Spleen (tissue), 11 donors: ENCODE data around the gene ALDH1A3. TPM values are rescaled to one million over a fixed set of nuclear protein-coding genes. Genes with fewer than 3 reads are reported as not detected.

Experiments used
- DNase-seq: peaks from one replicate; pipeline ENCODE4 v3.0.0-alpha.2; 2020
- H3K27ac ChIP-seq, 8 donors: fragments of 200-600 bp; sonication (generic) in 7 of 8; 1 replicate in 4 of 8; 2 replicates in 4 of 8; pipeline versions ENCODE4 v1.5.0 to v1.8.0; 2016 to 2021; ENCODE audit warnings: inconsistent platforms in 4 of 8, mild to moderate bottlenecking in 4 of 8, moderate library complexity in 1 of 8
- H3K27me3 ChIP-seq, 7 donors: fragments of 200-600 bp; sonication (generic) in 6 of 7; replicated peaks in 1 of 7; 1 replicate in 4 of 7; 2 replicates in 3 of 7; pipeline versions ENCODE4 v1.5.0 to v1.8.0; 2016 to 2021; ENCODE audit warnings: inconsistent platforms in 3 of 7, mild to moderate bottlenecking in 1 of 7
- H3K36me3 ChIP-seq, 6 donors: fragments of 200-600 bp; sonication (generic) in 5 of 6; 1 replicate in 4 of 6; 2 replicates in 2 of 6; pipeline versions ENCODE4 v1.5.0 to v1.8.0; 2016 to 2021; ENCODE audit warnings: inconsistent platforms in 2 of 6
- H3K4me1 ChIP-seq, 6 donors: fragments of 200-600 bp; sonication (generic) in 5 of 6; 1 replicate in 3 of 6; 2 replicates in 3 of 6; pipeline versions ENCODE4 v1.5.0 to v1.8.0; 2016 to 2021; ENCODE audit warnings: inconsistent platforms in 3 of 6
- H3K4me3 ChIP-seq, 8 donors: fragments of 200-600 bp; sonication (generic) in 7 of 8; 1 replicate in 4 of 8; 2 replicates in 4 of 8; pipeline versions ENCODE4 v1.5.0 to v1.8.0; 2016 to 2021; ENCODE audit warnings: inconsistent platforms in 4 of 8, mild to moderate bottlenecking in 4 of 8, moderate library complexity in 2 of 8
- H3K9me3 ChIP-seq, 8 donors: fragments of 200-600 bp; sonication (generic) in 7 of 8; 1 replicate in 4 of 8; 2 replicates in 4 of 8; pipeline versions ENCODE4 v1.5.0 to v1.8.0; 2016 to 2021; ENCODE audit warnings: inconsistent platforms in 4 of 8
- POLR2A ChIP-seq, 3 donors: fragments of 450-650 bp; IDR thresholded peaks; one replicate each; pipeline ENCODE4 v1.5.1; 2017; ENCODE audit warnings: antibody characterized with exemption in 3 of 3, mild to moderate bottlenecking in 1 of 3
- POLR2AphosphoS5 ChIP-seq, 3 donors: sonication (generic); formaldehyde crosslinking; IDR thresholded peaks; one replicate each; pipeline ENCODE4 v1.5.1; 2017; ENCODE audit warnings: antibody characterized with exemption in 3 of 3
- WGBS, 5 donors: extraction: QIAGEN DNeasy Blood & Tissue Kit in 3 of 5; methylation state at CpG; one replicate each; pipeline versions ENCODE4 v1.1.5 to v1.1.7; 2013 to 2018; 5-methylcytosine and 5-hydroxymethylcytosine counted together
- intact Hi-C: fragments of 100-400 bp; cut with DNase I; formaldehyde crosslinking; loops from one replicate; pipeline ENCODE4 v1.15.0; 2023; ENCODE audit warnings: low total_unique reads
- polyA plus RNA-seq, 3 donors: library from polyadenylated mRNA; stranded (reverse); fragments of 200-250 nt; gene quantifications; one replicate each; pipeline ENCODE4 v1.2.1, GENCODE V29; 2013
- total RNA-seq, 7 donors: library from RNA; depleted of rRNA in 3 of 7; stranded (reverse); fragments of >200 nt in 3 of 7; fragmentation: NEBNext Ultra II Directional in 4 of 7; extraction: Animal tissue kit (Norgen Biotek cat#: 25700) in 4 of 7; gene quantifications; one replicate each; pipeline versions ENCODE4 v1.1.0 to v1.2.1, GENCODE V29; 2016 to 2021
- TF ChIP-seq, protein P1 (sequence below), 11 experiments: fragments of 200-600 bp in 7 of 11; fragments of 450-650 bp in 4 of 11; sonication (generic) in 4 of 11; IDR thresholded peaks in 8 of 11; conservative IDR thresholded peaks in 3 of 11; 1 replicate in 7 of 11; 2 replicates in 4 of 11; pipeline versions ENCODE4 v1.4.0 to v1.8.0; 2016 to 2021; ENCODE audit warnings: antibody characterized with exemption in 11 of 11, inconsistent platforms in 4 of 11, mild to moderate bottlenecking in 1 of 11
- donor health status: healthy with polysubstance abuse.
- donor health status: DM: no; HTN: no; CAD: no; lungs with moderate emphysema.
- donor health status: DM: no; HTN: no; CAD: no.
- donor health status: Bipolar disorder and iron deficiency.
- donor health status: healthy.
- donor health status: DM: no; HTN: no; CAD: no.
- donor health status: DM: yes; HTN: yes; CAD: no.

Gene ALDH1A3
- total and polyA plus RNA-seq, 10 donors: 0.94 to 22.3 (median 4.6) TPM

DNA sequence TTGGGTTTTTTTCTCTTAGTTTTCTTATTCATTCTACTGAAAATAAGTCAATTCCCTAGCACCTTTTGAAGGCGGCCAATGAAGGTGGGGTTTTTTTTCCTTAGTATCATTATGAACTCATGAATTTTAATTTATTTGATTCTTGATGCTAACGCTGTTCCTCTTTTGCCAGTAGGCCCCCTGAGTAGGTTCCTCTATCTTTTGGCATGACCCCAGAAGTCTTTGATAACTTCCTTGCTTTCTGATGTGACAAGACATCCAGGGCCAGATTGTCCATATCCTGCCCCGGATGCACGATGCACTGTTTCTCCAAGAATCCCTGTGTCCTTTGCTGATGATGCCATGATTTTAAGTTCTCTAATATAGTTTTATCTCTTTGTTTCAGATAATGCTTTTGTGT, 60.2 kb downstream of the ALDH1A3 start:
- intact Hi-C loops: no loop called here
- no peak for DNase-seq
- no peak overlapping the region for H3K4me3 ChIP-seq
- H3K4me1 ChIP-seq: peaks cover 7 to 64% (median 43%) of the 10 kb centered on the region in 6 donors
- 25 to 46% (median 30%) methylated on average over 4 of the region's 4 CpGs for WGBS, 5 donors
- TF ChIP-seq POLR2A (IDR thresholded peaks at IDR 0.05): no peak
- TF ChIP-seq, protein P1, sequence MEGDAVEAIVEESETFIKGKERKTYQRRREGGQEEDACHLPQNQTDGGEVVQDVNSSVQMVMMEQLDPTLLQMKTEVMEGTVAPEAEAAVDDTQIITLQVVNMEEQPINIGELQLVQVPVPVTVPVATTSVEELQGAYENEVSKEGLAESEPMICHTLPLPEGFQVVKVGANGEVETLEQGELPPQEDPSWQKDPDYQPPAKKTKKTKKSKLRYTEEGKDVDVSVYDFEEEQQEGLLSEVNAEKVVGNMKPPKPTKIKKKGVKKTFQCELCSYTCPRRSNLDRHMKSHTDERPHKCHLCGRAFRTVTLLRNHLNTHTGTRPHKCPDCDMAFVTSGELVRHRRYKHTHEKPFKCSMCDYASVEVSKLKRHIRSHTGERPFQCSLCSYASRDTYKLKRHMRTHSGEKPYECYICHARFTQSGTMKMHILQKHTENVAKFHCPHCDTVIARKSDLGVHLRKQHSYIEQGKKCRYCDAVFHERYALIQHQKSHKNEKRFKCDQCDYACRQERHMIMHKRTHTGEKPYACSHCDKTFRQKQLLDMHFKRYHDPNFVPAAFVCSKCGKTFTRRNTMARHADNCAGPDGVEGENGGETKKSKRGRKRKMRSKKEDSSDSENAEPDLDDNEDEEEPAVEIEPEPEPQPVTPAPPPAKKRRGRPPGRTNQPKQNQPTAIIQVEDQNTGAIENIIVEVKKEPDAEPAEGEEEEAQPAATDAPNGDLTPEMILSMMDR (IDR thresholded peaks at IDR 0.05 in 8 of 11, conservative IDR thresholded peaks at IDR 0.05 in 3 of 11): no peak
- TF ChIP-seq POLR2AphosphoS5 (IDR thresholded peaks at IDR 0.05): no peak
- H3K27ac ChIP-seq: peak overlapping the region in 3 of 8 donors; percentile 33 to 39 (median 37)
- H3K27me3 ChIP-seq: no peaks in the 10 kb centered on the region
- peaks cover 0 to 3% (median 0%) of the 10 kb centered on the region in 6 donors for H3K36me3 ChIP-seq
- H3K9me3 ChIP-seq: no peaks in the 10 kb centered on the region

GRCh38 chr15:100940767-100941379, 61.2 kb downstream of the ALDH1A3 start:
- 56 to 80% (median 60%) methylated on average over 2 of the region's 2 CpGs for WGBS, 5 donors
- no peak for DNase-seq
- peak in 2 of 3 donors; percentile 40 to 60 for TF ChIP-seq POLR2AphosphoS5 (IDR thresholded peaks at IDR 0.05)
- TF ChIP-seq, protein P1 (IDR thresholded peaks at IDR 0.05 in 8 of 11, conservative IDR thresholded peaks at IDR 0.05 in 3 of 11): no peak
- H3K4me3 ChIP-seq: peak overlapping the region in 1 of 8 donors; percentile 5
- H3K27me3 ChIP-seq: no peaks in the 10 kb centered on the region
- H3K4me1 ChIP-seq: peaks cover 7 to 58% (median 38%) of the 10 kb centered on the region in 6 donors
- H3K9me3 ChIP-seq: no peaks in the 10 kb centered on the region
- intact Hi-C loops: no loop called here
- H3K36me3 ChIP-seq: peaks cover 0 to 3% (median 0%) of the 10 kb centered on the region in 6 donors
- H3K27ac ChIP-seq: peak overlapping the region in 4 of 8 donors; percentile 33 to 66 (median 38)

DNA sequence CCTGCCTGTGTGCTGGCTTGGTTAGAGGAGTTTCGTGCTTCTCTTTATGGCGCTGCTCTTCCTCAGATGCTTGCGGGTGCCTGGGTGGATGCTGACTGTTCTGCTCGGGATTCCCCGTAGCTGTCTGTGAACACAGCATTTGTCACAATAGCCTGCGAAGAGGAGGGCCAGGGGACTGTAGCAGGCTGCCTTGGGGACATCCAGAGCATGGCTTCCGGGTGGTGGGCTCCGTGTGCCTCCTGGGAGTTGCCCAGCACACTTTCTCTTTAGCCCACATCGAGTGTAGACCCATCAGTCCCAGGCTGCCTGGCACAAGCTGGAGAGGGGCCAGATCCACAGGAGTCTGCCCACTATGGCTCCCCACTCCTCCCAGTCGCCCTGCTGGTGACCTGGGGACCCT, 61.9 kb downstream of the ALDH1A3 start:
- TF ChIP-seq POLR2A (IDR thresholded peaks at IDR 0.05) (no peak), POLR2AphosphoS5 (IDR thresholded peaks at IDR 0.05) (no peak)
- TF ChIP-seq, protein P1 (IDR thresholded peaks at IDR 0.05 in 8 of 11, conservative IDR thresholded peaks at IDR 0.05 in 3 of 11): no peak
- Histone ChIP-seq H3K27ac (peak overlapping the region in 2 of 8 donors; percentile 25 to 66), H3K4me3 (no peak overlapping the region), H3K27me3 (no peaks in the 10 kb centered on the region), H3K36me3 (no peaks in the 10 kb centered on the region), H3K4me1 (peaks cover 7 to 58% (median 38%) of the 10 kb centered on the region in 6 donors), H3K9me3 (no peaks in the 10 kb centered on the region)
- WGBS, 5 donors: 58 to 75% (median 65%) methylated on average over 3 to 10 of the region's 10 CpGs
- intact Hi-C loops: no loop called here
- no peak for DNase-seq

DNA sequence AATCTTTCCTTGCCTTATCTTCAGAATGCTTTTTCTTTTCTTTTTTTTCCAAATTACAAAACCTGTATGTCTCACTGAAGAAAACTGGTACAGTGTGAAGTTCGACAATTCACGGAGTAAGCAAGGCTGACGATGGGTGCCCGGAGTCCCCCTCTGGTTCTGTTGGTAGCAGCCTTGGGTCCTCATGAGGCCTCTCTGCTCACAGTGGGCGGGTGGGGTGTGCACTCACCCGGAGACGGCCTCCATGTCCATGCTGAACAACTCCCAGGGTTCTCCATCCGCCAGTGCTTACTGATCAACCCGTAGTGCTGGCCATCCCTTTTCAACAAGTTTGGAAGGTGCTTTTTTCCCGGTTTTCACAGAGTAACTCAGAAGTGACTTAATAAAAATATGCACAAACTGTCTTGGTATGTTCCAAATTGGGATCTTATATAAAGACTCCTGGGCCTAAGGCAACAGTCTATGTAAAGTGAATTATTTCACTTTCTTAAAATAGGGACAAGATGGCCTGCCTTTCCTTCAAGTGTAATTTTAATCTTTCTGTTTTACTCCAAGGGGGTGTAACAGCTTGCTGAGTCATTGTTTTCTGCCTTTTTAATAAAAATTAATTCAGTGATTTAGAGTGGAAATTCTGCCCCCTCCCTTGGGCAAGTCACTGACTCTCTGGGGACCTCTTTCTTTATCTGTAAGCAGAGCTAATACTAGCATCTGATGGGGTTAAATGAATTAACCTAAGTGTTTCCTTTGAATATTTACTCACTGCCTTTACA, 63.2 kb downstream of the ALDH1A3 start:
- no peak for DNase-seq
- no peaks in the 10 kb centered on the region for H3K27me3 ChIP-seq
- H3K36me3 ChIP-seq: peaks cover 0 to under 1% (median 0%) of the 10 kb centered on the region in 6 donors
- H3K27ac ChIP-seq: peak overlapping the region in 6 of 8 donors; percentile 6 to 57 (median 44)
- no peaks in the 10 kb centered on the region for H3K9me3 ChIP-seq
- no peak for TF ChIP-seq POLR2A (IDR thresholded peaks at IDR 0.05)
- TF ChIP-seq POLR2AphosphoS5 (IDR thresholded peaks at IDR 0.05): no peak
- TF ChIP-seq, protein P1 (IDR thresholded peaks at IDR 0.05 in 8 of 11, conservative IDR thresholded peaks at IDR 0.05 in 3 of 11): no peak
- intact Hi-C loops: no loop called here
- peaks cover 7 to 59% (median 41%) of the 10 kb centered on the region in 6 donors for H3K4me1 ChIP-seq
- 86 to 91% (median 89%) methylated on average over 10 of the region's 10 CpGs for WGBS, 5 donors
- no peak overlapping the region for H3K4me3 ChIP-seq
